GM18519 (cell line): Measurements from ENCODE around the gene OR6S1.
"Not testable (repeated sequence)": the region's sequence is repeated elsewhere in the genome, so short reads cannot be mapped to it uniquely, and the experiment has no call there.

Experiments
- ATAC-seq: cut with Tn5 transposase; IDR thresholded peaks from one replicate; pipeline ENCODE4 v1.9.1; 2021; ENCODE audit warnings: mild to moderate bottlenecking, moderate library complexity; ENCODE audit not compliant: unreplicated experiment, low FRiP score

OR6S1 gene

DNA sequence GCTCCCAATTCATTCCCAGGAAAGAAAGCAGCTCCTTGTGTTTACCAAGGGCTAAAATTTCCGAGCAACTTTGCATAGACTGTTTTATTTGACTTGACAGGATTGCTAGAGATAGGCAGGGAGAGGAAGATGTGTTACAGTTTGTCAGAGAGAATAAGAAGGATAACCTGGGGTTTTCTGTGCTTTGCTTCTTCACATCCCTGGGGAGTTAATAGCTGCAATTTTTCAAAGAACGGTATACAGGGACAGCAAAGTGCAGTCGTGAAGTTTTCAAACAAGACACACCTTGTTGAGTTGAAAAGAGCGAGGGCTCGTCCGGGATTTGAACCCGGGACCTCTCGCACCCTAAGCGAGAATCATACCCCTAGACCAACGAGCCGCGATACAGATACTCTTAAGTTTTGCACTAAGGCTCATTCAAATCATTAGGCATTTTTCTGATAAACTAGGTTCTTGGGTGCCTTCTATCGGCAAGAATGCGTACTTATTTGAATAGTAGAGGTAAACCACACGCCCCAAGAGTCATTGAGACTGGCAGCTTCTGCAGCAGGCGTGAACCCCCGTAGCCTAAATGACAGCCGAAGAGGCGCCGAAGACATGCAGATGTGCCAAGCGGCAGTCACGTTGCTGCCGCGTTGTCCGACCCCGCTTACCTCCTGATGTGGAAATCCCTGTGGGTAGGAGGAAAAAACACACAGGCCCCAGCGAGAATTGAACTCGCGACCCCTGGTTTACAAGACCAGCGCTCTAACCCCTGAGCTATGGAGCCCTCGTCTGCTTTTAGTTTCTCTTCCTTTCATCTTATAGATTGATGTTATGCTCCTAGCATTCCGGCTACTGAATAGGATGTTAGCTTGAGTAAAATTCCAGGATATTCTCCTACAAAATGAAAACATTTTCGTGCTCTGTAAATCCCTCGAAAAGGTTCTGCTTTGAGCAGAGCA is 28.1 kb downstream of the OR6S1 start:
- peak; percentile 44 for ATAC-seq

DNA sequence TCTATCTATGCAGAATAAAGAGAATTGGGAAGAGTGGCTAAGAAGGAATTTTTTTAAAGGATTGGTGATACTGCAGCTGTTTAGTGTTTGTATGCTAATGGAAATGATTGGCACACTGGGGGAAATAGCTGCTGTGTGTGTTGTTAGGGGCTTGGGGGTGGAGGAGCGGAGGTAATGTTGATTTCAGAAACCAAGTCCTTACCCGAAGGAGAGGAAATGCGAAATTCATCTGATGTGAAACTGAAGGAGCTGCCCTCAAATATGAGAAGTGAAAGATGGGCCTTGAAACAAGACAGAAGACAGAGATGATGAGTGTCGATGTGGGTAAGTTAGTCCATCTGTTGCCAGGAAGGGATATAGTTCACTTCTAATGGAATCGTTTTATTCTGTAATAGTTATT is 29.1 kb downstream of the OR6S1 start:
- no peak for ATAC-seq

DNA sequence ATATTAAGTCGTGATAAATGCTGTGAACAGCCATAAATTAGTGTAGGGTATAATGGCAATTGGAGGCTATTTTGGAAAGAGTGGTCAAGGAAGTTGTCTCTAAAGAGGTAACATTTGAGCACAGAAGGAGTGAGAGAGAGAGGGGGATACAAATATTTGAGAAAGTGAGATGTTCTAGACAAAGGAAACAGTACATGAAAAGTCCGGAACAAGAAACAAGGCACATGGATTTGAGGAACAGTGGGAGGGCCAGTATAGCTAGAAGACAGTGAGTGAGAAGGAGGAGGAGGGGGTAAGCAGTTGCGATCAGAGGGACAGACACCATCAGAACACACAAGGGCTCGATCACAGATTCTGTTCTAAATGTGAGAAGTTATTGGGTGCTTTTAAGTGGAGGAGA is 30.2 kb downstream of the OR6S1 start:
- no peak for ATAC-seq

DNA sequence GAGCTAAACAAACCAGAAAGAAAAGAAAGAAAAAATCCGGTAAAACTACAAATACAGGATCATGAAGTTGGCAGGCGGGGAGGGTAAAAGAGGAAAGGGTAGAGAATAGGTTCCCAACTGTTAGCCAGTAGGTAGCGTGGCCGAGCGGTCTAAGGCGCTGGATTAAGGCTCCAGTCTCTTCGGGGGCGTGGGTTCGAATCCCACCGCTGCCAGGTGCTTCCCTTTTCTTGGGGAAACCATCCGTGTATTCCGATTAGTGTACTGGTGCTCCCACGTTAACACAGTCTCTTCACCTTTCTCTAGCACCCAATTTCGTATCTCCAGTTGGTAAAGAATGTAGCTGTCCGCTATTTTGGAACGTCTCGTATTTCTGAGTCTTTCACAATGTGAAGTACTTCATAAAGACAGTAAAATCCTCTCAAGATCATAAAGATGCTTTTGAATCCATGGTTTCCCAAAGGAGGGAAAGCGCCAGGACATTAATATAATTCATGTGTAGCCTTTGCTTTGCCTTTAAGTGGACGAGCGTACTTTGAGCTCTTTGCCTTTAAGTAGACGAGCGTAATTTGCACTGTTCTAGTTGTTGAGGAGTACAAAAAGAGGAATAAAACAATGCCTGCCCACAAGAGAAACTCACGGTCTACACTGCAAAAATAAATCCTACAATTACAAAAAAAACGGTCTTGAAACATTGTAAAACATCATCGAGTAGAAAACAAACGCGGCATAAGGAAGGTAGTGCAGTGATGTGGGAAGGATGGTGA is 31.3 kb downstream of the OR6S1 start:
- ATAC-seq, result no peak

DNA sequence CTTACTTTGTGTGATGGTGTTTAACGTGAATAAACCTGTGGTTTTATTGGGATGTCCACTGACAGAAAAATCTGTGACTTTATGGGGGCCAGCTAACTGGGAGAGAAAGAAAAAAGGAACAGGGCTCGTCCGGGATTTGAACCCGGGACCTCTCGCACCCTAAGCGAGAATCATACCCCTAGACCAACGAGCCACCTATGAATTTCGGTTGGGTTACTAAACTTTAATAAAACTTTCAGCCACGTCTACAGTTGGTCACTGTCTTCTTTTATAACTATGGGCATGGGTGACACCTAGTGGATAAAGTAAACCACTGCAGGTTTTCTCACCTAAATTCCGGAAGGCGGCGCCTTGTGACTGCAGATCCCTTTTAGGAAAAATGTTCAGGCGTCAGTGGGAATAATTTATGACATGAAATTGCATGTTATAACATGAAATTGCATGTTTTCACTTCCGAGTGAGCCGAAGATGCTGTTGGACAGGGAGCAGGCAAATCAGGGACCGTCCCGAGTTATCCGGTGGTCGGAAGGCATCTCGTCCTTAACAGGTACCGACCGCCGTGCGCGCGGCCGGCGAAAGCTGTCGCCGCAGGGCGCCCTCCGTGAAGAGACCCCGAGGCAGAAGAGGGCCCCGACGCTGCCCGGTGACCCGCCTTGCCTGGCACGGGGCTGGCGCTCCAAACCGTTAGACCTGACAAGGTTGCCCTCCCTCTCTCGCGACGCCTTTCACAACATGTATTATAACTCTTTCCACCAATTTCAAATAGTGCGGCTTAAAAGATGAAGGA is 32.1 kb downstream of the OR6S1 start:
- ATAC-seq, result no peak

DNA sequence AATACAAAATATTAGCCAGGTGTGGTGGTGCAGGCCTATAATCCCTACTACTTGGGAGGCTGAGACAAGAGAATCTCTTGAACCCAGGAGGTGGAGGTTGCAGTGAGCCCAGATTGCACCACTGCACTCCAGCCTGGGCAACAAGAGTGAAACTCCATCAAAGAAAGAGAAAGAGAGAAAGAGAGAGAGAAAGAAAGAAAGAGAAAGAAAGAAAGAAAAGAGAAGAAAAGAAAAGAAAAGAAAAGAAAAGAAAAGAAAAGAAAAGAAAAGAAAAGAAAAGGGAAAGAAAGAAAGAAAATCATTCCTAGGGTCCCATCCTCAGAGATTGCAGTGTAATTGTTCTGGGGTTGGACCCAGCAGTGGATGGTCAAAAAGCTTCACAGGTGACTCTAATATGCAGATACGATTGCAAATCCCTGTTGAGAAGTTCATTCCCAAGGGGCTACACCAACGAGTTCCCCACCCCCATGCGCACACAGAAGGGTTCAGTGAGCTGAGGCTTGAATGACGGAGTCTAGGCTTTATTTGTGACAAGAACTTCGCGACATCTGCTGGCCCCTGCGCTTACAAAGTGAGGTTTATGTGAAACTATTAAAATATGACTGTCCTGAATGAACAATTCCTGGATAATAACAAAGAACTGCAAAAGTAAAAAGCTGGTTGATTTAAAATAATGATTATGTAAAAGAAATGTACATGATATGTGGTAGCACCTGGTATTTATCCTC is 32.9 kb downstream of the OR6S1 start:
- no peak for ATAC-seq

DNA sequence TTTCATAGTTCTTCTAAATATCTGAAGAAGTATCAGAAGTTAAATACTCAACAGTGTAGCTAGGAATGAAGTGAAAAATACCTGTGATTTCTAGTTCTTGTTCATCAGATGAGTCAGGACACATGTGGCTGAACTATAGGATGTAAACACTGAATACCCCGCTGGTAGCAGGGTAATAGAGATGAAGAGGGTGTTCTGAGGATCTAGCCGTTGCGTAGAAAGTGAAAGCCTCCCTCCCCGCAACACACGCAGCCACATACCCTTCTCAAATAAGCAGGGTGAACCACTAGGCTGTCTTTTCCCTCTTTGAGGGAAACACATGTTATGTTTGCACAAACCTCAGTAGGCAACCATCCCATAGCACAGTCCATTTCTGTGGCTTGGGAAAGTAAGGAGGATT is 33.9 kb downstream of the OR6S1 start:
- no peak for ATAC-seq

DNA sequence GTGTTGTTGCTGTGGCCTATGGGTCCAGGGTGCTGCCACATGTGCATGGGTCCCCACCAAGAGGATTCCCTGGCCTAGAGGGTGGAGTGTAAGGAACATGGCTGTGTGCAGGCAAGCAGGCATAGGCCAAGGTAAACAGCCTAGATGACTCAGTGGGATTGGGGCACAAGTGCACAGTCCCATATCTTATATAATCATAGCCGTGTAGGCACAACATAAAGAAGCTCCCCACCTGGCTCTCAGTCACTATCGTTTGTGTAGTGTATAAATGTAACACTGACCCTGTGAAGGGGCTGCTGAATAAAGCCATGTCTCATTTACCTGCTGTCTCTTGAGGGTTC is 34.6 kb downstream of the OR6S1 start:
- no peak for ATAC-seq

DNA sequence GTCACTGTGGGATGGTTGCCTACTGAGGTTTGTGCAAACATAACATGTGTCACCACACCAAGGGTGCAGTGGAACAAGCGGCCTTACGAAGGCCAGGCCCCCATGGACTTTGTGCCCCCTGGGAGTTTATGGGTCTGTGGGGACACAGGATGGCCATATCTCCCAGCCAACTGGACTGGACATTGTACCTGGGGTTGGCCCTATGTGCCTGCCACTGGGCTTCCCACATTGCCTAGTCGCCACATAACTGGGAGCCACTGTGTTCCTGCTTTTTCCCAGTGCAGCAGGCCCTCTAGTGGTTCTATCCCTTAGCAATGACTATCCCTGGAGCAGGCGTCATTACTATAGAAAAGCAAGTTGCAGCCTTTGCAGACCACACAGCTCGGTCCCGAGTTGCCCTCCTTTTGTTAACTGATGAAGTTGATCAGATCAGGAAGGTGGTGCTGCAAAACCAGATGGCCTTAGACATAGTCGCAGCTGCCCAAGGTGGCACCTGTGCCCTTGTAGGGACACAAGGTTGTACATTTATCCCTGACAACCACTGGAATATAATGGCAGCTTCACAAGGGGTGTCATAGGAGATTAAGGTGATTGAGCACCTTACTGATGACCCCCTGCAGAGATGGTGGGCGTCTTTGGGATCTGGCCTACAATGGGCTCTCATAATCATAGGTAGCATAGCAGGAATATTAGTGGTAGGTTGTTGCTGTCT is 35.1 kb downstream of the OR6S1 start:
- ATAC-seq, result no peak

DNA sequence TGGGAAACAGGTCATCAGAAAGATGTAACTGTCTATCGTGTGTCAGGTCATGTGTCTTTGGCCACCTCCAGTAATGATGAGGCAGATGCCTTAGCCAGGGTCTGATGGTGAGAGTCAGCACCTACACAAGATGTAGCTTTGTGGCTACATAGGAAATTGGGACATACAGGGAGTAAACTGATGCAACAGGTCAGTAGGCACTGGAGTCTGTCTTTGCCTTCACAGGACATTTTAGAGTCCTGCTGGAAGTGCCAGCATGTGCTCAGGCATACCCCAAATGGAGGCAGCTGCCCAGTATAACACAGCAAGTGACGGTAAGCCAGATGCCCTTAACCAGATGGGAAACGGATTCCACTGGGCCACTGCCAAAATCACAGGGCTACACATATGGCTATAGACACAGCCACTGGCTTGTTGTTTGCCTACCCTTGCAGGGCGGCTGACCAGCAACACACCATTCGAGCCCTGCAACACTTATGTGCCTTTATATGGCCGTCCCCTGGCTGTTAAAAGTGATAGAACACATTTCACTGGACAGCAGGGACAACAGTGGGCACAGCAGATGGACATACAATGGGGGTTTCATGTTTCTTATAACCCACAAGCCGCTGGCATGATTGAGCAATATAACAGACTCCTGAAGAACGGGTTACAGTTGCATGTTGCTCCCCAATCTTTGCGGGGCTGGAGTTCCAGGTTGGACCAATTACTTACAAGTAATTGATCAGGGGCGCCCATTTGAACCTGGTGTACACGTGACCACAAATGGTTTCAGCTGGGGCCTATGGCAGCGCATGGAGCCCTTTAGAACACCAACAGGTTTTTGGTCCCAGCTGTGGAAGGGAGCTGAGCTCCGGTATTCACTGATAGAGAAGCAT is 37.4 kb downstream of the OR6S1 start:
- ATAC-seq, result no peak

DNA sequence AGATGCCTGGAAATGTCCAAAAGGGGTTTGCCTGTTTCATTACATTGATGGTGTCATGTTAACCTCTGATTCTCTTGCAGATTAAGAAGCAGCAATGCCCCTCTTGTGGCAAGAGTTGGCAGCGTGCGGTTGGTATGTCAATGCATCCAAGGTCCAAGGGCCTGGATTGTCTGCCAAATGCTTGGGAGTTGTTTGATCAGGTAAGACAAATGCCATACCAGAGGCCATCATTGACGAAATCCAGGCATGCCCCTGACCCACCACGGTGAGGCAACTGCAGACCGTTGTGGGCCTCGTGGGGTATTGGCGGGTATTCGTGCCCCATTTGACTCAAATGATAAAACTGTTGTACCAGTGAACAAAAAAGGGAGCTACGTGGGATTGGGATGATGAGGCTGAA is 38.9 kb downstream of the OR6S1 start:
- no peak for ATAC-seq

DNA sequence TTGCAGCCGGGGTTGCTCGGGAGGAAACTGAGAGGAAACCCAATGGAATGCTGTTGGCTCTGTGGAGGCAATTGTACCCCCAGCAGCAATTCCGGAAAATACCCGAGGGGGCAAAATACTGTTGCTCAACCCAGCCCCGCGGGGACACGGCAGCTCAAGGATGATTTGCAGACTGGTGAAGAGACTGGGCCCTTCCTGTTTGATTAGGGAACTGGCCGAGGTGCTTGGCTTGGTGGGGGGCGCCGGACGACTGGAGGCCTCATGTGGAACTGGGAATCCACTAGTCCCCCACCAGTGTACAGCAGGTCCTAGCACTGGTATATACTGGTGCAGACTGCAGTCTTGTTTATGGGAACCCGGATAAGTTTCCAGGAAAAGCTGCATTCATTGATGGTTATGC is 40.0 kb downstream of the OR6S1 start:
- ATAC-seq, result no peak

DNA sequence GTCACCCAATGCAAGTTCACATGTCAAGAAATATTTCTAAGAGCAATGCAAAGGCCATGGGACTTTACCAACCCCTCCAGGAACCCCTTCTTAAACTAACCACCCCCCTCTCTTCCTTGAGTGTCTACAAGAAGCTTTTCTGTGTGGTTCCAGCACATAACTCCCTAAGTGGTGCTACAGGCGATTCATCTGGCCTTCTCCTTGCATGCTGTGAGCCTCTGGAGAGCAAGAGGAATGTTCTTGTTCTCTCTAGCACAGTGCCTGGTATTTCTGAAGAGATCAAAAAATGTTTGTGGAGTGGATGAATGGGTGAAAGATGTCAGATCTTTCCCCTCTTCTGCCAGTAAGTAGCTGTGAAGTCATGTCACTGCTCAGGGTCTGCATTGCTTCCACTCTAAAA is 44.4 kb downstream of the OR6S1 start:
- no peak for ATAC-seq

DNA sequence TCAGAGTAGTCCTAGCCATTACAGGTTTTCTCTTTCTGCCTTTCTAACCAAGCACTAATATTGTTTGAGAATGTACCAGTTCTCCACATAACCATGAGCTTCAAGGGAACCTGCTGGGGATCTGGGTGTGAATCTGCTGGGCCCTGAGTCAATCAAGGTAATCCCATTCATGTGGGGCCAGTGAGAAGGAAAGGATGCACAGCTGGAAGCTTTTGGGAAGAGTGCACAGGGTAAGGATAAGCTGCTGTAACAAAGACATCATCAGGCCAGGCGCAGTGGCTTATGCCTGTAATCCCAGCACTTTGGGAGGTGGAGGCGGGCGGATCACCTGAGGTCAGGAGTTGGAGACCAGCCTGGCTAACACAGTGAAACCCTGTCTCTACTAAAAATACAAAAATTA is 45.8 kb downstream of the OR6S1 start:
- ATAC-seq, result not testable (repeated sequence)

DNA sequence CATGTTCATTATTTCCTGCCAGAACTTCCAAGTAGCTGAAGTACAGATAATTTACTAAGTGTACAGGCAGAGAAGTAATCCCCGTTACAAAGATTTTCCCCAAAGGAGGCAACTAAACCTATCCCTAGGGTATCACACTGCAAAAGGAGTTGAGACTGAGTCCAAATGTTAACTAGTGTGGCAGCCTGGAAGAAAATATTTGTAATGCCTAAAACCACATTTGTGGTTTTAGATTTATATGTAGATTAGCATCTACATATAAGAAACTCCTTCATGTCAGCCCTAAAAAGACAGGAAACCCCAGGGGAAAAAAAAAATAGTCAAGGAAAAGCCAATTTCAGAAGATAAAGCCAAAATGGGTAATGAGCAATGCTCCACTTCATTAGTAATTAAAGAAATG is 48.9 kb downstream of the OR6S1 start:
- no peak for ATAC-seq

DNA sequence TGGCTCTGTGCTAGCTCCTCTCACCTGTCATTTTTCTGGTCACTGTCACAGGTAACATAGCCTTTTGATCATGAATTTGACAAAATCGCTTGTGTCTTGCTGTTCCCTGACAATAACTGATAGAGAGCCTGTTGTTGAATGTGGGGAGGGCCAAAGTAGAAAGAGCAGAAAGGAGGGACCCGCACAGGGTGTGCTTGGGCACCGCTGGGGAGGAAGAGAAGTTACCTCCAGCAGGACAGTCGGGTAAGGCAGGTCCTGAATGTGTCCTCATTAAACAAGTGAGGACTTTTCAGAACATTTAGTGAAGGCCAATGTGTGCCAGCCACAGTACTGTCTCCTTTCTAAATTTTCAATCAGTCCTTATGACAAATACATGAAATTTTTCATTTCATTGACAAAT is 50.3 kb downstream of the OR6S1 start, which contains the start of gene RNASE12:
Gene RNASE12, minus strand, starts transcription at position 142 of the 400 bp plus-strand sequence. CDS start 653 bp downstream, outside the sequence.
- no peak for ATAC-seq
